K562 (cell line): Measurements from ENCODE around the gene RNF223. TPM values are rescaled to one million over a fixed set of nuclear protein-coding genes. Genes with fewer than 3 reads are reported as not detected.
A peak's percentile ranks its signal among the peaks of the same experiment; 100 is the strongest.

ENCODE experiments used
- CBFA2T2 ChIP-seq: fragments of 450-650 bp; conservative IDR thresholded peaks from 2 replicates; pipeline ENCODE4 v1.6.1; 2017; ENCODE audit warnings: mild to moderate bottlenecking
- CXXC5 ChIP-seq: fragments of 250-450 bp; sonication (Bioruptor Pico); IDR thresholded peaks from 2 replicates; pipeline ENCODE4 v1.8.0; 2022; ENCODE audit warnings: inconsistent platforms, mild to moderate bottlenecking, moderate library complexity
- EP300 ChIP-seq: IDR thresholded peaks from 2 replicates; pipeline ENCODE4 v1.6.1; 2012; ENCODE audit warnings: low read length, improper control_type of control experiment
- EWSR1 ChIP-seq: fragments of 450-650 bp; IDR thresholded peaks from 2 replicates; pipeline ENCODE4 v1.6.1; 2018; ENCODE audit warnings: borderline replicate concordance, mild to moderate bottlenecking, low read depth, moderate library complexity; ENCODE audit not compliant: partially characterized antibody
- FOXM1 ChIP-seq, 2 experiments: fragments of 450-650 bp in 1 of 2; sonication (generic) in 1 of 2; formaldehyde crosslinking in 1 of 2; IDR thresholded peaks; 2 replicates each; pipeline versions ENCODE4 v1.6.1 to v1.9.0; 2017 to 2022; ENCODE audit warnings: low read depth in 2 of 2, mild to moderate bottlenecking in 2 of 2, missing genetic modification reagents in 1 of 2, moderate library complexity in 1 of 2
- GATA2 ChIP-seq: sonication (generic); formaldehyde crosslinking; IDR thresholded peaks from 2 replicates; pipeline ENCODE4 v1.4.0; 2020; ENCODE audit warnings: mild to moderate bottlenecking, missing genetic modification reagents
- HDAC1 ChIP-seq, 2 experiments: fragments of 450-650 bp; IDR thresholded peaks; 2 replicates each; pipeline ENCODE4 v1.6.1; 2016 to 2017; ENCODE audit warnings: inconsistent platforms in 1 of 2, mild to moderate bottlenecking in 1 of 2, moderate library complexity in 1 of 2
- LCOR ChIP-seq: sonication (generic); formaldehyde crosslinking; IDR thresholded peaks from 2 replicates; pipeline ENCODE4 v1.8.0; 2022; ENCODE audit warnings: mild to moderate bottlenecking, missing genetic modification reagents
- NBN ChIP-seq: fragments of 450-650 bp; IDR thresholded peaks from 2 replicates; pipeline ENCODE4 v1.6.1; 2016; ENCODE audit warnings: low read depth, mild to moderate bottlenecking
- PREB ChIP-seq: sonication (generic); formaldehyde crosslinking; IDR thresholded peaks from 2 replicates; pipeline ENCODE4 v1.8.1; 2023; ENCODE audit warnings: mild to moderate bottlenecking, missing genetic modification reagents
- RBBP5 ChIP-seq: fragments of 200-600 bp; sonication (generic); IDR thresholded peaks from 2 replicates; pipeline ENCODE4 v1.6.1; 2012; ENCODE audit warnings: borderline replicate concordance, mild to moderate bottlenecking, low read length, control low read depth, inconsistent platforms; ENCODE audit not compliant: insufficient read depth, poor library complexity, severe bottlenecking
- RNF2 ChIP-seq: sonication (generic); IDR thresholded peaks from 2 replicates; pipeline ENCODE4 v1.6.1; 2016
- SMAD4 ChIP-seq: fragments of 250-450 bp; sonication (Bioruptor Pico); conservative IDR thresholded peaks from 2 replicates; pipeline ENCODE4 v1.8.0; 2021; ENCODE audit warnings: inconsistent platforms, mild to moderate bottlenecking, moderate library complexity
- SMARCC2 ChIP-seq: fragments of 450-650 bp; IDR thresholded peaks from 2 replicates; pipeline ENCODE4 v1.6.1; 2017; ENCODE audit warnings: antibody characterized with exemption, moderate library complexity, mild to moderate bottlenecking, low read depth
- SMARCE1 ChIP-seq: fragments of 450-650 bp; IDR thresholded peaks from 2 replicates; pipeline ENCODE4 v1.7.1; 2016; ENCODE audit warnings: mild to moderate bottlenecking
- ZBTB7A ChIP-seq: IDR thresholded peaks from 2 replicates; pipeline ENCODE4 v1.6.1; 2011; ENCODE audit warnings: low read depth, mild to moderate bottlenecking, low read length, moderate library complexity, borderline replicate concordance; ENCODE audit not compliant: control insufficient read depth
- ZEB2 ChIP-seq: fragments of 450-650 bp; IDR thresholded peaks from 2 replicates; pipeline ENCODE4 v1.6.1; 2016
- ZNF699 ChIP-seq: fragments of 250-450 bp; sonication (Bioruptor Pico); IDR thresholded peaks from 2 replicates; pipeline ENCODE4 v1.8.0; 2021; ENCODE audit warnings: mild to moderate bottlenecking, moderate library complexity; ENCODE audit not compliant: insufficient replicate concordance
- ZNF740 ChIP-seq, 3 experiments: fragments of 200-800 bp in 1 of 3; sonication (Bioruptor generic) in 1 of 3; sonication (generic) in 1 of 3; formaldehyde crosslinking in 1 of 3; IDR thresholded peaks; 2 replicates each; pipeline versions ENCODE4 v1.6.1 to v1.8.0; 2016 to 2022; ENCODE audit warnings: mild to moderate bottlenecking in 2 of 3, missing compliant biosample characterization in 2 of 3, missing genetic modification characterization in 2 of 3, missing genetic modification reagents in 1 of 3
- polyA plus RNA-seq, 8 experiments: library from polyadenylated mRNA; depleted of rRNA in 4 of 8; stranded (reverse) in 5 of 8; unstranded in 3 of 8; fragments of >200 nt; fragmentation: Nextera tagmentation in 2 of 8; fragmentation: Illumina TruSeq in 1 of 8; extraction: Ambion mirVana in 2 of 8; extraction: Trizol in 1 of 8; gene quantifications; 2 replicates each; pipeline versions ENCODE4 v1.2.1 to v1.2.3, GENCODE V29; 2011 to 2014; ENCODE audit warnings: inconsistent platforms in 1 of 8, missing spikeins in 1 of 8
- total RNA-seq, 7 experiments: library from RNA; depleted of rRNA in 6 of 7; stranded (reverse); fragments of >200 nt in 6 of 7; fragmentation: Illumina TruSeq in 2 of 7; extraction: Trizol in 2 of 7; gene quantifications; 2 replicates each; pipeline versions ENCODE4 v1.2.1 to v1.2.3, GENCODE V29; 2011 to 2021; ENCODE audit warnings: low replicate concordance in 1 of 7
- TF ChIP-seq, protein P1 (sequence below): fragments of 450-650 bp; IDR thresholded peaks from 2 replicates; pipeline ENCODE4 v1.6.1; 2017; ENCODE audit warnings: mild to moderate bottlenecking, moderate library complexity
- TF ChIP-seq, protein P2 (sequence below): fragments of 250-450 bp; sonication (Bioruptor Pico); IDR thresholded peaks from 2 replicates; pipeline ENCODE4 v1.9.0; 2021; ENCODE audit warnings: mild to moderate bottlenecking, inconsistent platforms

RNF223 gene
- total and polyA plus RNA-seq, 9 of the 15 experiments (the other 6 are each of a cell fraction or from before 2014, with no cell fraction given) = 0.04 to 0.32 TPM; not detected in 7

DNA sequence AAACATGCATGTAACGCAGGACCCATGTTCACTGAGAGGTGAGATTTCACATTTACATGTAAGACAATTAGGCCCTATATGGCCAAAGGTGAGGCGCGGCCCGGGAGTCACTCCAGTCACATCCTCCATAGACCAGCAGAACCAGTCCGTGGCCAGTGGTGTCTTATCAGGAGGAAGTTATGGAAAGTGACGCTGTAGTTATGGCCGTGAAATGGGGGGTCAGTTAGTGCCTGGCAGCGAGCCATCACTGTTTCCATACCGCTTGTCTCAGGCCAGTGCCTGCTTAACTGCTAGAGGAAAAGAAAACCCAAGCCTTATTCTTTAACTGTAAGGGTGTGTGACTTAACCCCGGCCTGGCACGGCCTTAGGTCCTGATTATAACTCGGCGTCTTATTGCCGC, 35.6 kb upstream of the RNF223 start (continued):
- TF ChIP-seq, protein P1, sequence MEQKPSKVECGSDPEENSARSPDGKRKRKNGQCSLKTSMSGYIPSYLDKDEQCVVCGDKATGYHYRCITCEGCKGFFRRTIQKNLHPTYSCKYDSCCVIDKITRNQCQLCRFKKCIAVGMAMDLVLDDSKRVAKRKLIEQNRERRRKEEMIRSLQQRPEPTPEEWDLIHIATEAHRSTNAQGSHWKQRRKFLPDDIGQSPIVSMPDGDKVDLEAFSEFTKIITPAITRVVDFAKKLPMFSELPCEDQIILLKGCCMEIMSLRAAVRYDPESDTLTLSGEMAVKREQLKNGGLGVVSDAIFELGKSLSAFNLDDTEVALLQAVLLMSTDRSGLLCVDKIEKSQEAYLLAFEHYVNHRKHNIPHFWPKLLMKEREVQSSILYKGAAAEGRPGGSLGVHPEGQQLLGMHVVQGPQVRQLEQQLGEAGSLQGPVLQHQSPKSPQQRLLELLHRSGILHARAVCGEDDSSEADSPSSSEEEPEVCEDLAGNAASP = no peak
- TF ChIP-seq, protein P2, sequence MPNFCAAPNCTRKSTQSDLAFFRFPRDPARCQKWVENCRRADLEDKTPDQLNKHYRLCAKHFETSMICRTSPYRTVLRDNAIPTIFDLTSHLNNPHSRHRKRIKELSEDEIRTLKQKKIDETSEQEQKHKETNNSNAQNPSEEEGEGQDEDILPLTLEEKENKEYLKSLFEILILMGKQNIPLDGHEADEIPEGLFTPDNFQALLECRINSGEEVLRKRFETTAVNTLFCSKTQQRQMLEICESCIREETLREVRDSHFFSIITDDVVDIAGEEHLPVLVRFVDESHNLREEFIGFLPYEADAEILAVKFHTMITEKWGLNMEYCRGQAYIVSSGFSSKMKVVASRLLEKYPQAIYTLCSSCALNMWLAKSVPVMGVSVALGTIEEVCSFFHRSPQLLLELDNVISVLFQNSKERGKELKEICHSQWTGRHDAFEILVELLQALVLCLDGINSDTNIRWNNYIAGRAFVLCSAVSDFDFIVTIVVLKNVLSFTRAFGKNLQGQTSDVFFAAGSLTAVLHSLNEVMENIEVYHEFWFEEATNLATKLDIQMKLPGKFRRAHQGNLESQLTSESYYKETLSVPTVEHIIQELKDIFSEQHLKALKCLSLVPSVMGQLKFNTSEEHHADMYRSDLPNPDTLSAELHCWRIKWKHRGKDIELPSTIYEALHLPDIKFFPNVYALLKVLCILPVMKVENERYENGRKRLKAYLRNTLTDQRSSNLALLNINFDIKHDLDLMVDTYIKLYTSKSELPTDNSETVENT (CRISPR knock-in tag) = no peak
- TF ChIP-seq ZNF699 = no peak
- TF ChIP-seq EP300 = peak; percentile 65; the same call in 1 of the 2 replicates
- peak; percentile 43; the same call in 1 of the 2 replicates for TF ChIP-seq SMARCC2
- TF ChIP-seq LCOR (CRISPR knock-in tag) = 0 out of 2 replicates have a peak, but pooled peaks have one; percentile 40
- no peak for TF ChIP-seq EWSR1
- TF ChIP-seq SMARCE1 = peak; percentile 64; the same call in 1 of the 2 replicates
- no peak for TF ChIP-seq ZBTB7A
- no peak for TF ChIP-seq CBFA2T2
- TF ChIP-seq CXXC5 (CRISPR knock-in tag) = peak; percentile 82
- peak; percentile 80 for TF ChIP-seq RNF2
- TF ChIP-seq GATA2 (CRISPR knock-in tag) = peak; percentile 57; the same call in 1 of the 2 replicates
- no peak for TF ChIP-seq FOXM1 (IDR thresholded peaks at IDR 0.05; ENCODE audit: low read depth)
- 0 out of 2 replicates have a peak, but pooled peaks have one; percentile 29 for TF ChIP-seq FOXM1 (CRISPR knock-in tag; IDR thresholded peaks at IDR 0.05; ENCODE audit: low read depth)
- peak; percentile 48 for TF ChIP-seq RBBP5
- TF ChIP-seq SMAD4 (CRISPR knock-in tag) = peak; percentile 75
- no peak for TF ChIP-seq PREB (CRISPR knock-in tag)
- 0 out of 2 replicates have a peak, but pooled peaks have one; percentile 29 for TF ChIP-seq NBN
- TF ChIP-seq ZNF740 (CRISPR knock-in tag; IDR thresholded peaks at IDR 0.05) = peak; percentile 72; the same call in 1 of the 2 replicates
- peak in 1 of 2 experiments; percentile 75; a peak in 2 of 4 replicates for TF ChIP-seq ZNF740 (tag; IDR thresholded peaks at IDR 0.05)
- peak in 1 of 2 experiments; percentile 49; a peak in 1 of 4 replicates for TF ChIP-seq HDAC1 (IDR thresholded peaks at IDR 0.05)
- TF ChIP-seq ZEB2 = peak; percentile 33; the same call in 1 of the 2 replicates
